ENCODE results near the gene PAAF1.
"Not testable (repeated sequence)": the region's sequence is repeated elsewhere in the genome, so short reads cannot be mapped to it uniquely, and the experiment has no call there.

Gene PAAF1

GRCh38 chr11:73883856-73884255, 7.1 kb downstream of the PAAF1 start:
- DNase-seq (ENCODE audit: low spot score) = no peak

- DNase-seq (ENCODE audit: low spot score) = no peak
Observed at GRCh38 chr11:73888244-73888643, 11.4 kb downstream of the PAAF1 start.

- DNase-seq (ENCODE audit: low spot score) = no peak
Observed at GRCh38 chr11:73889019-73889418, 12.2 kb downstream of the PAAF1 start.

GRCh38 chr11:73889536-73889935, 12.7 kb downstream of the PAAF1 start:
- DNase-seq (ENCODE audit: low spot score) = no peak

GRCh38 chr11:73893041-73893440, 16.2 kb downstream of the PAAF1 start:
- no peak for DNase-seq (ENCODE audit: low spot score)

- DNase-seq (ENCODE audit: low spot score) = no peak
Observed at GRCh38 chr11:73894725-73895335, 18.0 kb downstream of the PAAF1 start.

GRCh38 chr11:73902303-73902702, 25.5 kb downstream of the PAAF1 start:
- no peak for DNase-seq (ENCODE audit: low spot score)

GRCh38 chr11:73907191-73907590, 30.4 kb downstream of the PAAF1 start:
- DNase-seq (ENCODE audit: low spot score) = peak; percentile 28

GRCh38 chr11:73912026-73912425, 35.2 kb downstream of the PAAF1 start:
- no peak for DNase-seq (ENCODE audit: low spot score)

- no peak for DNase-seq (ENCODE audit: low spot score)
Observed at GRCh38 chr11:73913472-73913871, 36.7 kb downstream of the PAAF1 start.

- no peak for DNase-seq (ENCODE audit: low spot score)
Observed at GRCh38 chr11:73914284-73914683, 37.5 kb downstream of the PAAF1 start.

GRCh38 chr11:73916435-73916834, 39.6 kb downstream of the PAAF1 start:
- DNase-seq (ENCODE audit: low spot score) = no peak

GRCh38 chr11:73921180-73921579, 44.4 kb downstream of the PAAF1 start:
- no peak for DNase-seq (ENCODE audit: low spot score)

GRCh38 chr11:73929388-73929787, 52.6 kb downstream of the PAAF1 start:
- no peak for DNase-seq (ENCODE audit: low spot score)

- peak; percentile 42 for DNase-seq (ENCODE audit: low spot score)
Observed at GRCh38 chr11:73931039-73931645, 54.3 kb downstream of the PAAF1 start.

GRCh38 chr11:73931951-73932350, 55.2 kb downstream of the PAAF1 start:
- no peak for DNase-seq (ENCODE audit: low spot score)

- DNase-seq (ENCODE audit: low spot score) = no peak
Observed at GRCh38 chr11:73932781-73933180, 56.0 kb downstream of the PAAF1 start.

GRCh38 chr11:73936047-73936446, 59.2 kb downstream of the PAAF1 start:
- DNase-seq (ENCODE audit: low spot score) = not testable (repeated sequence)

GRCh38 chr11:73939096-73939495, 62.3 kb downstream of the PAAF1 start:
- DNase-seq (ENCODE audit: low spot score) = no peak

GRCh38 chr11:73940801-73941570, 64.2 kb downstream of the PAAF1 start:
- DNase-seq (ENCODE audit: low spot score) = no peak

- DNase-seq (ENCODE audit: low spot score) = no peak
Observed at GRCh38 chr11:73942010-73942409, 65.2 kb downstream of the PAAF1 start.

- DNase-seq (ENCODE audit: low spot score) = no peak
Observed at GRCh38 chr11:73944085-73944484, 67.3 kb downstream of the PAAF1 start.

- DNase-seq (ENCODE audit: low spot score) = no peak
Observed at GRCh38 chr11:73944901-73945300, 68.1 kb downstream of the PAAF1 start.

Data from HuH-7 (cell line).